NCI-H1048 (cell line): Measurements from ENCODE around the gene TMED6.
"Not testable (repeated sequence)": the region's sequence is repeated elsewhere in the genome, so short reads cannot be mapped to it uniquely, and the experiment has no call there.

Source experiments
- DNase-seq: peaks from one replicate; lab custom pipeline; 2025; lab: John Stamatoyannopoulos, UW

The TMED6 gene

GRCh38 chr16:69360070-69360469 is 8.5 kb upstream of the TMED6 start:
- not testable (repeated sequence) for DNase-seq

DNA sequence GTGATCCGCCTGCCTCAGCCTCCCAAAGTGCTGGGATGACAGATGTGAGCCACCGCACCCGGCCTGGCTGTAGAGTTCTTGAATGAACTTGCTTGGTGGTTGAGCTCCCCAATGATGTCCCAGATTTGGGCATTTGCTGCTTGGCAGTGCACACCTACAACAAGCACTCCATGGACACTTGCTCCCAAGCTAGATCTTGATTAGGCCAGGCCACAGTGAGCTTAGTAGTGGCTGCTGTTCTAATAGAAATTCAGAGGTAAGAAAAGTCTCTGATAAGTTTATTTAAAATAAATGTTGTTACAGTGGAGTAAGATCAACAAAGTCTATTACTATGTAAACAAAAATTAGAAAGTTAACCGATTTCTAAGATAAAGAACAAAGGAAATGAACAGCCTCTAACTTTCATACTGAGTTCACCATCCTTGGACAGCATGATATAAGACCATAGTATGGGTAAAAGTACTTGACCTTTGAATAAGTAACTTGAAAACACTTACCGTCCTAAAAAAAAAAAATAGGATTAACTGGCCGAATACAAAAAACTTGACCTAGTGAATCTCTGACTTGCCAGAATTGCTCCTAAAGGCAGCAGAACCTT is 951 bp downstream of the TMED6 start:
- DNase-seq: no peak

DNA sequence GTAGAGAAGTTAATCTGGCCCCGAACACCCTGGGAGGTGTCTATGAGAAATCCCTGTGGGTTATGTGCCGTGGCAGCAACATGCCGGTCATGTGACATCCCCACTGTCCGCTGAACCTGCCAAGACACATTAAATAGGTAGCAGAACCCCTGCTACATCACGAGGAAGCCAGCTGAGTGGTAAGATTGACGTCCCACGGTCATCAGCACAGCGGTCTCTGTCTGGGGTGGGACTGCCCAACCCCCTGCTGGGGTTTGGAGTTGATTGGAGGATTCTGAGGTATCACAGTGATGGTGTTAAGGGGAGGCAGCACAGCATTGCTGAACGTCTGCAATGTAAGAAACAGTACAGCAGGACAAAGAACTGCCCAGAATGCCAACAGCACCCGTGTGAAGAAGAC is 2.0 kb downstream of the TMED6 start:
- DNase-seq: no peak

DNA sequence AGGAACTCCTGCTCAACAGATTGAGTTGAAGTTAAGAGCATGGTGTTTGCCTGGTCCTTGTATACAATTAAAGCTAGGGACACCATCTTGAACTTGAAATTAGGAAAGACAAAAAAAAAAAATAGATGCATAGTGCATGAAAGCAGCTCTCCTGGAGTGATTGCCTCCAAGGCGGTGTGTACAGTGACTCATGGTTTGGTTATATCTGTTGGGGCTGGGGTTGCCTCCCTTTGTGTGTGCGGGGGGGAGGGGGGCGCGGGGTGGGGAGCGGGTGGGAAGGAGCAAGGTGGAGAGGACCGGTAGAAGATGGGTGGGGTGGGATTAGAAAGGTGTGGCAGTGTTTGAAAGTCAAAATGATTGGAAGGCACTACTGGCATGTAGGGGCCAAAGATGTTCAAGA is 3.4 kb downstream of the TMED6 start:
- no peak for DNase-seq

DNA sequence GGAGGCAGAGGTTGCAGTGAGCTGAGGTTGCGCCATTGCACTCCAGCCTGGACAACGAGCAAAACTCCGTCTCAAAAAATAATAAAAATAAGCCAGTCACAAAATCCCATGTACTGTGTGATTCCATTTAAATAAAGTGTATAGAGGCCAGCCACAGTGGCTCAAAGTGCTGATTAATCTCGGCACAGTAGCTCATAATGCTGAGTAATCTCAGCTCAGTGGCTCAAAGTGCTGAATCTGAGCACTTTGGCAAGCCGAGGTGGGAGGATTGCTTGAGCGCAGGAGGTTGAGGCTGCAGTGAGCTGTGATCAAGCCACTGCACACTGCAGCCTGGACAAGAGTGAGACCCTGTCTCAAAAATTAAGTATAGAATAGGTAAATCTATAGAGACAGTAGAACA is 4.9 kb downstream of the TMED6 start:
- no peak for DNase-seq

GRCh38 chr16:69345923-69346322 is 5.7 kb downstream of the TMED6 start:
- no peak for DNase-seq

GRCh38 chr16:69344171-69344570 is 7.4 kb downstream of the TMED6 start:
- no peak for DNase-seq

- no peak for DNase-seq
Observed at GRCh38 chr16:69340095-69340644, 11.4 kb downstream of the TMED6 start.

GRCh38 chr16:69339289-69340094 is 12.1 kb downstream of the TMED6 start, which contains the start of the genes COG8 and NIP7:
Gene COG8 (minus strand): TSS chr16:69339564. CDS start chr16:69339552, 12 bp downstream.
Gene NIP7 (plus strand): TSS chr16:69339772. CDS start chr16:69339830, 58 bp downstream.
- peak; percentile 76 for DNase-seq

DNA sequence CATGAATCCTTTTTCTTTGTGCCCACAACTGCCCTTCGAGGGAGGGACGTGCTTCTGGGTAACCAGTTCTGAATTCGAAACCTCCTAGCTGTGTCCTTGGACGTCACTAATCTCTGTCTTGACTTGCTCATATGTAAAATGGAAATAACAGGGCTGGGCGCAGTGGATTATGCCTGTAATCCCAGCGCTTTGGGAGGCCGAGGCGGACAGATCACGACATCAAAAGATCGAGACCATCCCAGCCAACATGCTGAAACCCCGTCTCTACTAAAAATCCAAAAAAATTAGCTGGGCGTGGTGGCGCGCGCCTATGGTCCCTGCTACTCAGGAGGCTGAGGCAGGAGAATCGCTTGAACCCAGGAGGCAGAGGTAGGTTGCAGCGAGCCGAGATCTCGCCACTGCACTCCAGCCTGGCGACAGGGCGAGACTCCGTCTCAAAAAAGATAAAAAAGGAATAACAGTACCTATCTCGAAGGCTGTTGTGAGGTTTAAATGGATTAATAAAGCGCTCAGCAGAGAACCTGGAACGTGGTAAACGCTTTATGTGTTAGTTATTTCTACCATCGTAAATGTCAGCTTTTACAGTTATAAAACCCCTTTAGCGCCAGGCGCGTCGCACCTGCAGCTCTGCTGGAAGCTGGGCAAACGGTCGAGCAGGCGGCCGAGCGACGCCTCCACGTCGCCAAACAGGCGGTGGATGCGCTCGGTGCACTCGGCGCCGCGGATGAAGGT is 12.9 kb downstream of the TMED6 start:
- DNase-seq: no peak

- no peak for DNase-seq
Observed at GRCh38 chr16:69334696-69335095, 16.9 kb downstream of the TMED6 start.

DNA sequence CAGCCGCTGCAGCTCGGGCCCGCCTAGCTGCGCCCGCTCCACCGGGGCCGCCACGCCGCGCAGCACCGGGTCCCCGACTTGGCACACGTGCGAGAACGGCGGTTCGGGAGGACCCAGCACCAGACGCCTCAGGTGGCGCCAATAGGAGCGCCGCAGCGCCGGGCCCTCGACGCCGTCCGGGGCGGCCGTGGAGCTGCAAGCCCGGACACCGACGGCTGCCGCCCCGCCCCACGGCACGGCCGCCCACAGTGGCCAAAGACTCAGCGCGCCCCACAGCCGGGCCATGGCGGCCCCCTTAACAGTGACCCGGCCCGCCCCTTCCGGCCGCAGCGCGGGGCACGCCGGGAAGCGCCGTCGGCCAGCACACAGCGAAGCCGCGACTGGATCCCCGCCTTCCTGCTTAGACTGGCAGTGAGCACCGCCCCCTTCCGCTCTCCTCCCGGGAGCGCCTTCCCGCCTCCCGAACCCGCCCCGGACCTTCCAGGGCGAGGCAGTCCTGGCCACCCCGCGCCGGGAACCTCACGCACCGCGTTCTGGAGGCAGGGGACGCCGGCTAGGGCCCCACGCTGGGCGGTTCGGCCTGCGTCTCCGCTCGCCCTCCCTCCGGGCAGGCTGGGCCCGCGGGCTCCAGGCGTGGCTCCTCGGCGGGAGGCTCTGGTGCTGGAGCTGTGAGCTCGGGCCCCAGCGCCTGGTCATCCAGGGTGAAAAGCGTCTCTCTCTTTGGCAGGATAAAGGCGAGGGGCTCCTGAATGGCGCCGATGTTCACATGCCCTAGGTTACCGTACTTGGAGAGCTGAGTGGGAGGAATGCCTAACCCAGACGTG is 21.1 kb downstream of the TMED6 start, which contains the start of gene PDF:
Gene PDF (minus strand): TSS at position 303 of the 824 bp plus-strand sequence. CDS start 18 bp downstream, at position 285.
- DNase-seq: peak; percentile 44

DNA sequence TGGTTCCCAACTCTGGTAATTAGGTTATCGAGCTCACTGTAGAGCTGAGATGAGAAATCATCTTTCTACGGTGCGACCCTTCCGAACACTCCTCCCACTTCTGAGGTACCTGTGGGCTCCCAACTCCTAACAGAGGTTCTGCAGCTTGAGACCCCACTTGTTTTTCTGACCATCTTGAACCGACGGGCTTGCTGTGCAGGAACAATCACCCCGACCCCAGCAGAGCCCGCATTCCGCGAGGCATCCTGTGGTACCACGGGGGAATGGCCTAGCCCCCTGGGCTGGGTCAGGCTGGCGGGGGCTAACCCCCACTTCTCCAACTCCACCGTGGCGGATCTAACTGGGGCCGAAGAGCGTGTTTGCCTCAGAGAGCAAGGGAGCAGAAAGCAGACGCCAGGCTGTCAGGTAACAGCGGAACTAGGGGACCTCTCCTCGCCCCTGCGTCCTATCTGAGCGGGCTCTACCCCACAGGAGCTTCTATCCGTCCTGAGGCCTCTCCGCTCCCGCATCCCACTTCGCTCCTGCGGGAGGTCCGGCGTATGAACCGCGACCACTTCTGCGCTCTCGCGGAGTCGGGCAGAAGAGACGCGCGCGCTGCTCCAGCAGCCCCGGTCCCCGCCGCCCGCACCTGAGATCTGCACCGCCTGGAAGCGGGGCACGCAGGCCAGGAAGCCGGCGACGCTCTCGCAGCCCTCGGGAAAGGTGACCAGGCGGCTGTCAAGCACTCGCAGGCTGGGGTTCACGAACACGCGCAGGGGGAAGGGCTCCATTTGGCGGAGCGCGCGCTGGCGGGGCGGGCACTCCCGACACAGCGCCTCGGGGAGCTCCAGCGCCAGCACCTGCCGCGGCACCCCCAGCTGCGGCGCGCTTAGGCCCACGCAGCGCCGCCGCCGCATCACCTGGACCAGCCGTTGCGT is 22.0 kb downstream of the TMED6 start:
- no peak for DNase-seq

DNA sequence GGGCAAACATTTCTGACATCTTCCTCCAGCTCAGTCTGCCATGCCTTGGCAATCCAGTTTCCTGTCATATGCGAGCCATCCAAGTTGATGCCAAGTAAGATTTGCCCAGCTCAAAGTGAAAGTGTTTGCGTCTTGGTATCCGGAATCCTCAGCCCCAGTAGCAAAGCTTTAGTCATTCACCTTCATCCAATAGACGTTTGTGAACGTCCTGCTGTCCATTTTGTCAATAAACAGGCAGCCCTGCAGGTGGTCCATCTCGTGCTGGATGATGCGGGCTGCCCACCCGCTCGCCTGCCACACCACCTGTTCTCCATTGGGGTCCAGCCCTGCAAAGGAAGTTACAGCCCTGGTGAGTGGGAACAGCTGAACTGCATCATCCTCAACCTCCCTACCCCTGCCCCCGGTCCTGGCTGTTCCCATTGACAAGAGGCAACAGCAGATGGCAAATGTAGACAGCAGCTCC is 22.7 kb downstream of the TMED6 start:
- DNase-seq: no peak

DNA sequence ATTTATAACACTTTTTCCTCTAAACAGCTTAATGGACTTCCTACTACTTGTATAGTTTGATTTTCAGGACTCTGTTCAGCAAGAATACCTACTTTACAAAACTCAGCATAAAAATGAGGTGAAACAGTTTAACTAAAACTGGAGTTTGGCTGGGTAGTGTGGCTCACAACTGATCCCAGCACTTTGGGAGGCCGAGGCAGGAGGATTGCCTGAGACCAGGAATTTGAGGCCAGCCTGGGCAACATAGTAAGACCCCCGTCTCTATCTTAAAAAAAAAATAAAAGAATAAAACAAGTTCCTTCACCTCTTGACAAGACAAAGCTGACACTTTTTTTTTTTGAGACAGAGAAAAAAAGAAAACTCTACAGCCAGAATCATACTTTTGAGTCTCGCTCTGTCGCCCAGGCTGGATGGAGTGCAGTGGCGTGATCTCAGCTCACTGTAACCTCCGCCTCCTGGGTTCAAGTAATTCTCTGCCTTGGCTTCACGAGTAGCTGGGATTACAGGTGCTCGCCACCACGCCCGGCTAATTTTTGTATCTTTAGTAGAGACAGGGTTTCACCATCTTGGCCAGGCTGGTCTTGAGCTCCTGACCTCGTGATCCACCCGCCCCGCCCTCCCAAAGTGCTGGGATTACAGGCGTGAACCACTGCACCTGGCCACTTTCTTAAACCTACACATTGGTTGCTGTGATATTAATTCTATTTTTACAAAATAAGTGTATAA is 23.8 kb downstream of the TMED6 start:
- no peak for DNase-seq

DNA sequence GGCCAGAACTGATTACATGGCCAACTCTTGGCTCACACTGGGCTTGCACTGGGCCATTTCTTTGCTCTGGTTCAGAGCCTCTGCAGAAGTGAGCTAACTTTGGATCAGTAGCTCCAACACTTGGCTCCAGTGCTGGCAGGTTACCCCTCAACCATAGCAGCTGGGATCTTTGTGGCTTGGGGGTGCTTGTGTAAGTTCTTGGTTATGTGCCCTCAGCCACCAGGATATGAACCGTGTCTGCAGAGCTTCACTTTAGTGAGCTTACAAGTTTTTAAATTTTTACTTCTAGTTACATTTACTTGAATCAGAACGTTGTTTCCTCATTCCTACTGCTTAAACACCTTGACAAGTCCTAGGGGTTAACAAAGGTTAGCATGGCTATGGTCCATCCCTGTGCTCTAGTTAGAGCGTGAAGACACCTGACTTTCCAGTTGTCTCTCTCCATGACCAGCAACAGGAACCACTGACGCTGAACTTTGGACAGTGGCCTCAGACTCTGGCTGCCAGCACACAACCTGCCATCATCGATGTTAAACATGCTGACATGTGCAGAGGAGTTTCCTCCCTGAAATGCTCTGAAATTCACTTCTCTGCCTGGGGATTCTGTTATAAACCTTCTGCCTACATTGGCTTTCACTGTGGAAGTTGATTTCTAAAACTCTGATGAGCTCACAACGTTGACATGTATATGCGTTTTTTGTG is 25.3 kb downstream of the TMED6 start:
- DNase-seq: no peak

GRCh38 chr16:69325784-69326171 is 25.8 kb downstream of the TMED6 start:
- DNase-seq: no peak

DNA sequence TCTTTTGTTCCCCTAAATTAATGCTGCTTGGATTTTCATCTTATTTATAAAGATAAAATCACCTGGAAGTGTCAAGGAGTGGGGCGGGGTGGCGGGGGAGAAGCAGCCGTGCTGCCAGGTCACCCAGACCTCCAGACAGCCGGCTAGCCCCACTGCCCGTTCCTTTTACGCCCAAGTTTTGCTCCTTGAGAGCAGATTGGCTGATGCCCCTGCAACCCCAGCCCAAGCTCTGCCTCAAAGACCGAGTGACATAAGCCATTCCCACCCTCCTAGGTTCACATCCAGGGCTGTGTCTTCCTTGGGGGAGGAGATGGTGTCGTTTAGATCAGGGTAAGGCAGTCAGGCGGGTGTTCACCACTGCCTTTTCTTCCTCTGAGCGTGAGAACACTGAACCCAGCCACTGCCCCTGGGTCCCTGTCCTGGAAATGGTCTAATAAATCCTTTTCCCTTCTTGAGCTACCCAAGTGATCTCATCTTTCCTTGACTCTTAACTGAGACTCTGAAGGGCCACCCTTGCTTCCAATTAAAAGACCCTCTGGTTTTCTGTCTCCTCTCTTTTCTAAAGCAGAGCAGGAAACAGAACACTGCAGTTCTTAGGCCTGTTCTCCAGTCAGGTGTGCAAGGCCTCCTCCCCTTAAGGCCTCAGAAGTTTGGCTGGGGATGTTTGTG is 26.9 kb downstream of the TMED6 start:
- DNase-seq: no peak
